Endothelial cell of umbilical vein (primary cell): ENCODE data around the gene BTBD2.

Experiments used
- EZH2 ChIP-seq: IDR thresholded peaks from 2 replicates; pipeline ENCODE4 v1.6.1; 2012; ENCODE audit warnings: borderline replicate concordance, low read depth, mild to moderate bottlenecking, moderate library complexity, low read length, inconsistent platforms; ENCODE audit not compliant: severe bottlenecking
- GATA2 ChIP-seq: IDR thresholded peaks from 2 replicates; pipeline ENCODE4 v1.7.0; 2011; ENCODE audit warnings: low read depth, mild to moderate bottlenecking, moderate library complexity, mixed read lengths, low read length; ENCODE audit not compliant: insufficient read length, insufficient read depth
- JUN ChIP-seq: IDR thresholded peaks from 2 replicates; pipeline ENCODE4 v1.6.1; 2011; ENCODE audit warnings: borderline replicate concordance, low read depth; ENCODE audit not compliant: insufficient read length, insufficient read depth
- MAX ChIP-seq: IDR thresholded peaks from 2 replicates; pipeline ENCODE4 v1.6.1; 2011; ENCODE audit not compliant: insufficient read depth, insufficient read length
- MYC ChIP-seq: IDR thresholded peaks from one replicate; pipeline ENCODE4 v1.6.1; 2011; ENCODE audit warnings: mild to moderate bottlenecking, low read depth, low read length
- POLR2A ChIP-seq: IDR thresholded peaks from 2 replicates; pipeline ENCODE4 v1.6.1; 2012; ENCODE audit warnings: low read depth, mild to moderate bottlenecking, control low read depth, low read length
- POLR2AphosphoS5 ChIP-seq: IDR thresholded peaks from 2 replicates; pipeline ENCODE4 v1.6.1; 2012; ENCODE audit warnings: low read depth, mild to moderate bottlenecking, control low read depth, low read length, moderate library complexity; ENCODE audit not compliant: insufficient read depth
- TF ChIP-seq, protein P1 (sequence below), 2 donors: IDR thresholded peaks; 1 replicate in 1 of 2; 2 replicates in 1 of 2; pipeline ENCODE4 v1.5.1; 2011; ENCODE audit warnings: low read length in 2 of 2, mild to moderate bottlenecking in 2 of 2, moderate library complexity in 2 of 2, control low read depth in 1 of 2, inconsistent platforms in 1 of 2, low read depth in 1 of 2; ENCODE audit not compliant: insufficient read depth in 1 of 2; ENCODE audit errors: extremely low read depth in 1 of 2

DNA sequence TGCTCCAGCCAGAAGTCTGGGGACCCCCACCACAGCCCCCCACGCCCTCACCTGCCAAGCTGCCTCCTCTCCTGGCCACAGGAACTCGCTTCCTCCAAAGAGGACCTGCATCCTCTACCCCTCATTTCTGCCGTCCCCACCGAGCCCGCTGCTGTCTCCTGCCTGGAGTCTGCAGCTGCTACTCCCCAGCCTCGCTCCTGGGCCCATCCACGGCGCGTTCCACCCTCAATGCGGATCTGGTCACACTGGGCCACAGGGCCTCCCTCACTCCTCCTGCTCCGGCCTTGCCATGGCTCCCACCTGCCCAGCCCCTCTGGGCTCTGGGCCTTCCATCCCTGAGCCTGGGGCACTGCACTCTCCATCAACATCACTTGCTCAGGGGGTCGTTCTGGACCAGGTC, 4.3 kb downstream of the BTBD2 start:
- TF ChIP-seq, protein P1, sequence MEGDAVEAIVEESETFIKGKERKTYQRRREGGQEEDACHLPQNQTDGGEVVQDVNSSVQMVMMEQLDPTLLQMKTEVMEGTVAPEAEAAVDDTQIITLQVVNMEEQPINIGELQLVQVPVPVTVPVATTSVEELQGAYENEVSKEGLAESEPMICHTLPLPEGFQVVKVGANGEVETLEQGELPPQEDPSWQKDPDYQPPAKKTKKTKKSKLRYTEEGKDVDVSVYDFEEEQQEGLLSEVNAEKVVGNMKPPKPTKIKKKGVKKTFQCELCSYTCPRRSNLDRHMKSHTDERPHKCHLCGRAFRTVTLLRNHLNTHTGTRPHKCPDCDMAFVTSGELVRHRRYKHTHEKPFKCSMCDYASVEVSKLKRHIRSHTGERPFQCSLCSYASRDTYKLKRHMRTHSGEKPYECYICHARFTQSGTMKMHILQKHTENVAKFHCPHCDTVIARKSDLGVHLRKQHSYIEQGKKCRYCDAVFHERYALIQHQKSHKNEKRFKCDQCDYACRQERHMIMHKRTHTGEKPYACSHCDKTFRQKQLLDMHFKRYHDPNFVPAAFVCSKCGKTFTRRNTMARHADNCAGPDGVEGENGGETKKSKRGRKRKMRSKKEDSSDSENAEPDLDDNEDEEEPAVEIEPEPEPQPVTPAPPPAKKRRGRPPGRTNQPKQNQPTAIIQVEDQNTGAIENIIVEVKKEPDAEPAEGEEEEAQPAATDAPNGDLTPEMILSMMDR (IDR thresholded peaks at IDR 0.05; ENCODE audit: extremely low read depth in 1 of 2, insufficient read depth in 1 of 2, low read depth in 1 of 2, low read length in 2 of 2): no peak
- TF ChIP-seq POLR2A: no peak
- TF ChIP-seq JUN: no peak
- no peak for TF ChIP-seq POLR2AphosphoS5
- TF ChIP-seq MAX: no peak
- no peak for TF ChIP-seq GATA2
- no peak for TF ChIP-seq MYC
- TF ChIP-seq EZH2: no peak
